GM21825 (cell line): ENCODE measurements around the gene TRPM7.
"Not testable (repeated sequence)": the region's sequence is repeated elsewhere in the genome, so short reads cannot be mapped to it uniquely, and the experiment has no call there.

Experiments
- ATAC-seq: cut with Tn5 transposase; IDR thresholded peaks from one replicate; pipeline ENCODE4 v1.9.1; 2021; ENCODE audit warnings: mild to moderate bottlenecking, moderate library complexity; ENCODE audit not compliant: unreplicated experiment

Gene TRPM7

DNA sequence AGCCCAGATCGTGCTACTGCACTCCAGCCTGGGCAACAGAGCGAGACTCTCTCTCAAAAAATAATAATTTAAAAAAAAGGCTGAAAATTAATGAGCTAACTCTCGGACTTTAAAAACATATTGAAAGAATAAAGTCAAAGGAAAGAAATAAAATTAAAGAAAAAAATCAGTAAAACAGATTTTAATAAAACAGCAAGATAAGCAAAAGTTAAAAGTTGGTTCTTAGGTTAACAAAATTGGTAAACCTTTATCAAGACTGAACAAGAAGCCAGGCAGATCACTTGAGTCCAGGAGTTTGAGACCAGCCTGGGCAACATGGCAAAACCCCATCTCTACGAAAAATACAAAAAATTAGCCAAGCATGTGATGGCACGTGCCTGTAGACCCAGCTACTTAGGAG lies 20.7 kb downstream of the TRPM7 start:
- no peak for ATAC-seq

DNA sequence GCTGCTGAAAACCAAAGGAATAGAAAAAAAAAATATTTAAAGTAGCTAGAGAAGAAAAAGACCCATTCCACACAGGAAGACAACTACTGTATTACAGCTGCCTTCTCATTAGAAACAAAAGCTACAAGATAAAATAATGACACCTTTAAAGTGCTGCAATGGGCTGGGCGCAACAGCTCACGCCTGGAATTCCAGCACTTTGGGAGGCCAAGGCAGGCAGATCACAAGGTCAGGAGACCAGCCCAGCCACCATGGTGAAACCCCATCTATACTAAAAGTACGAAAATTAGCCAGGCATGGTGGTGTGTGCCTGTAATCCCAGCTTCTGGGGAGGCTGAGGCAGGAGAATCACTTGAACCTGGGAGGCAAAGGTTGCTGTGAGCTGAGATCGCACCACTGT lies 31.0 kb downstream of the TRPM7 start:
- no peak for ATAC-seq

DNA sequence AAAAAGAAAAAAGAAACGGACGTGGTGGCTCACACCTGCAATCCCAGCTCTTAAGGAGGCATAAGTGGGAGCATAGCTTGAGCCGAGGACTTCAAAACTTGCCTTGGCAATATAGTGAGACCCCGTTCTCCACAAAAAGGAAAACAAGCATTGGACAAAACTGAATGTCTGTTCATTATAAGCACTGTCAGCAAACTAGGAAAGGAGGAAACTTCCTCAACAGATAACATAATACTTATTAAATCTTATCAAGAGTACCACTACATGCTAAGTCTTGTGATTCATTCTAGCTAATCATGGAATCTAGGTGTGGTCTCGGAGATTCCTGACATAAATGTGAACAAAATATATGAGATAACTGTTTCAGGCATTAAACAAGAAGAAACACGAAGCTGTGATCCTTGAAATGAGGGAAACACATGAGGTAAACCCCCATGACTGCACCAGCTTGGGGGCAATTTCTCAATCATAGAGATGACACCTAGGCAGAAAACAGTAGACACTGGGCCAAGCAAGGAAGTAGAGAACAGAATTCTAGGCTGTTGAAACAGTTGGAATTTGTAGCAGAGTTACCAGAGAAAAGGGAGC lies 33.3 kb downstream of the TRPM7 start:
- no peak for ATAC-seq

DNA sequence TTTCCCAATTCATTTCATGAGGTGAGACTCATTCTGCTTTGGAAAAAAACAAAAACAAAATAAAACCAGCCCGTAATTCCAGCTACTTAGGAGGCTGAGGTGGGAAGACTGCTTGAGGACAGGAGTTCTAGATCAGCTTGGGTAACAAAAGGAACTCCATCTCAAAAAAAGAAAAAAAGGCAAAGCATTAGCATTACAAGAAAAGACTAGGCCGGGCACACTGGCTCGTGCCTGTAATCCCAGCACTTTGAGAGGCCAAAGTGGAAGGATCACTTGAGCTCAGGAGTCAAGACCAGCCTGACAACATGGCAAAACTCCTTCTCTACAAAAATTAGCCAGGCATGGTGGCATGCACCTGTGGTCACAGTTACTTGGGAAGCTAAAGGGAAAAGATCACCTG lies 33.9 kb downstream of the TRPM7 start:
- no peak for ATAC-seq

DNA sequence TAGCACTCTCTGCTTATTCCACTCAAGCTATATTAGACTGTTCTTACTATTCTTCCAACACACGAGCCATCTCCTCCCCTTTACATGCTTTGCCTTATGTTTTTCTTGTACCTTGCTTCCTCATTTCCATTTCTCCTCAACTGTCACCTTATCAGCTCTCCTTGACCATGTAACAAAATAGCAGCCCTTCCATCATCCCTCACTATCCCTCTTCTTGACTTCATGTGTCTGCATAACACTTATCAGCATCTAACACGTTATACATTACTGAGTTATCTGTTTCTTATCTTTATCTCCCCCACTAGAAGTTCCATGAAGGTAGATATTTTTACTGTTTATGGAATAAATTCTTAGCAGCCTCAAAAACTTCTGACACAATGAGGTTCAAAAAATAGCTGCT lies 45.3 kb downstream of the TRPM7 start:
- no peak for ATAC-seq

DNA sequence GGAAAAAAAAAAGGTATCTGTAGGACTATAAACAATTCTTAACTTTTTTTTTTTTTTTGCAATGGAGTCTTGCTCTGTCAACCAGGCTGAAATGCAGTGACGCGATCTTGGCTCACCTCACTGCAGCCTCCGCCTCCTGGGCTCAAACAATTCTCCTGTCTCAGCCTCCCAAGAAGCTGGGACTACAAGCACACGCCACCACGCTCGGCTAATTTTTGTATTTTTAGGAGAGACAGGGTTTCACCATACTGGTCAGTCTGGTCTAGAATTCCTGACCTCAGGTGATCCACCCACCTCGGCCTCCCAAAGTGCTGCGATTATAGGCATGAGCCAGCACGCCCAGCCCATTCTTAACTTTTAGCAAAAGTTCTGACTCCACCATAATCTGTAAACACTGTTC lies 50.5 kb downstream of the TRPM7 start:
- ATAC-seq: no peak

DNA sequence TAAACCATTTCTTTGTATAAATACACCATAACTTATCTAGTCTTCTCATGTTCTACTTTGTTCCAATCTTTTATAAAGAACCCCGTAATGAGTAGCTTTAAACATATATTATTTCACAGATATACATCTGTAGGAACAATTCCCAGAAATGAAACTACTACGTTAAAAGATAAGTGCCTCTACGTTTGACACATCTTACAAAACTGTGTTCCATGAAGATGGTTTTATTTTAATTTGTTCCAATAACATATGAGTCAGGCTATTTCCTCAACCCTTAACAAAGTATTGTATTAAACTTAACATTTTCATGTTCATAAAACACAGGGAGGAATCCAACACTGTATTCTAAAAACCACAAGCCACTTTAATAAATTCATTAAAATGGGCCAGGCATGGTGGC lies 52.9 kb downstream of the TRPM7 start:
- no peak for ATAC-seq

DNA sequence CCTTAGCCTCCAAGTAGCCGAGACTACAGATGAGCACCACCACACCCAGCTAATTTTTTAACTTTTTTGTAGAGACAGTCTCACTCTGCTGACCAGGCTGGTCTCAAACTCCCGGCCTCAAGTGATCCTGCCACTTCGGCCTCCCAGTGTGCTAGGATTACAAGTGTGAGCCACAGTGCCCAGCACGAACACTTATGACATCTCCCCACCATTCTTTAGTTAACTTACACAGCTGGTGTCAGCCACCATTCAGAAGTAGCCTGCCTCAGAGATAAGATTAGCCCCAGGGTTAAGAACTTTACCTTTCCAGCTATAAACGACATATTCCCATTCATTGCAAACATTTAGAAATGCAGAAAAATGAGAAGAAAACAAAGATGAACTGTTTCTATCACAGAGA lies 58.2 kb downstream of the TRPM7 start:
- ATAC-seq: no peak

DNA sequence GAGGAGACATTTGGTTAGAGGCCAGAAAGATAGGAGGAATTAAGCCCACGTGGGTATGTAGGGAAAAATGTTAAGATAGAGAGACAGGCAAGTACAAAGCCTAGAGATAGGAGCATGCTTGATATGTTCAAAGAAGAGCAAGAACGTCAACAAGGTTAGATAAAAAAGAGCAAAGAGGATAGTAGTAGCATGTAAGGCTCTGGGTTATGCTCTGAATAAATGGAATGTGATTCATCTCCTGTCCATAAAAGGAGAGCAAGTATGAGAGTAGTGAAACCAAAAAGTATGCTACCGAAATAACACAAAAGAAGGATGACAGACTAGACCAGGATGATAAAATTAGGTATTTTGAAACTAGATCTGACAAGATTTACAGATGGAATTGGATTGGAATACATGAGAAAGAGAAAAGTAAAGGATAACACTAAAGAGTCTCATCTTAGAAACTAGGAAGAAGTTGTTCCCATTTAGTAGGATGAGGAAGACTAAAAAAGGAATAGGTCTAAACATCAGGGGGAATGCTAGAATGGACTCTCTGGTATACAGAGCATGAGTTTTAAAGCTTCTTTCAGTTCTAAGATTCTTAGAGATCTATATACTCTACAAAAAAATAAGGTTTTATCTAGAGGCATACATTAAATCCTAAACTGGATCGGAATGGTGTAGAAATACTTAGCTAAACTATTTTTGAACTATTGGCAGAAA lies 59.1 kb downstream of the TRPM7 start:
- no peak for ATAC-seq

DNA sequence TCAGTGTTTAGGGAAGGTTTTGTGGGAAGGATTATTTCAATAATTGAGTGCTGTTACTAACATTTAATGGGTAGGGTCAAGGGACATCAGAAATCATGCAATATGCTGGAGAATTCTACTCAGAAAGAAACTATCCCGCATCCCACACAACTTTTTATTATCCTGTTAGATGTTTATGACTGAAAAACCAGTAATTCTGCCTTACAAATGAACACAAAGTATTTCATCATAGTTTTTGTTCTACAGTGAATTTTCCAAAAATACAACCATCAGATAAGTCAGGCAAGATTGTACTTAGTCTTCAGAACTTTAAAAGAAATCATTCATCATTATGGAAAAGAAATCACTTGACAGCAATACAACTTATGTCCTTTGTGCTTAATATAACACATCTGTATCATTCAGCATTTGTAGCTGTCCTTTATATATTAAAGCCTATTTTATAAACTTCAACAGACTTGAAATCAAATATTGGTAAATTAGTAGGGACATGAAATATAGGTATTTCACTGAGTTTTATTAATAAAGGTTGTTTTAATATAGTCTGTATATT lies 61.9 kb downstream of the TRPM7 start:
- no peak for ATAC-seq

DNA sequence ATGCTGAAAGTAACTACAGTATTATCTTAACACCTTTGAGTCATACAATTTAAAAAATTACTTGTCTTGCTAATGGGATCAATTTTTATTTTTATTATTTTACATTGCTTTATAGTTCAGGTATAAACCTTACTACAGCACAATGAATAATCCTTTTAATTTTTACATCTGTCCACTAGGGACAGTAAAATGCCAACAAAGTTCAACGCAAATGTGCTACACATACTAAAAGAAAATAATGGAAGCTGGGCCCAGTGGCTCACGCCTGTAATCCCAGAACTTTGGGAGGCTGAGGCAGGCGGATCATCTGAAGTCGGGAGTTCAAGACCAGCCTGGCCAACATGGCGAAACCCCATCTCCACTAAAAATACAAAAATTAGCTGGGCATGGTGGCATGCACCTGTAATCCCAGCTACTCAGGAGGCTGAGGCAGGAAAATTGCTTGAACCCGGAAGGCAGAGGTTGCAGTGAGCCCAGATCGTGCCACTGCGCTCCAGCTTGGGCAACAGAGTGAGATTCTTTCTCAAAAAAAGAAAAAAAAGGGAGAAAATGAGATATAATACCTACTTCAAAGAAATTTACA lies 64.1 kb downstream of the TRPM7 start:
- not testable (repeated sequence) for ATAC-seq

DNA sequence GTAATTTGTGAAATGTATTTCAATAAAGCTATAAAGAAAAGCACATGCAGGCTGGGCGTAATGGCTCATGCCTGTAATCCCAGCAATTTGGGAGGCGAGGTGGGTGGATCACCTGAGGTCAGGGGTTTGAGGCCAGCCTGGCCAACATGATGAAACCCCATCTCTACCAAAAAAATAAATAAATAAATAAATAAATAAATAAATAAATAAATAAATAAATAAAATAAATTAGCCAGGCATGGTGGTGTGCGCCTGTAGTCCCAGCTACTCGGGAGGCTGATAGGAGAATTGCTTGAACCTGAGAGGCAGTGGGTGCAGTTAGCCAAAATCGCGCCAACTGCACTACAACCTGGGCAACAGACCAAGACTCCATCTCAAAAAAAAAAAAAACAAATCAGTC lies 69.6 kb downstream of the TRPM7 start:
- not testable (repeated sequence) for ATAC-seq

DNA sequence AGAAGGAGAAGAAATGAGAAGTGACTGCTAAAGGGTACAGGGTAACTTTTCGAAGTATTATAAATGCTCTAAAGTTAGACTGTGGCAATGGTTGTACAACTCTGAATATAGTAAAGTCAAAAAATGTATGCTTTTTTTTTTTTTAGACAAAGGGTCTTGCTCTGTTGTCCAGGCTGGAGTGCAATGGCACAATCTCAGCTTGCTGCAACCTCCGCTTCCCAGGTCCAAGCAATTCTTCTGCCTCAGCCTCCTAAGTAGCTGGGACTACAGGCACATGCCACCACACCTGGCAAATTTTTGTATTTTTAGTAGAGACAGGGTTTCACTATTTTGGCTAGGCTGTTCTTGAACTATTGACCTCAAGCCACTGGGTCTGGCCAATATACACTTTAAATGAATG lies 70.0 kb downstream of the TRPM7 start:
- not testable (repeated sequence) for ATAC-seq

DNA sequence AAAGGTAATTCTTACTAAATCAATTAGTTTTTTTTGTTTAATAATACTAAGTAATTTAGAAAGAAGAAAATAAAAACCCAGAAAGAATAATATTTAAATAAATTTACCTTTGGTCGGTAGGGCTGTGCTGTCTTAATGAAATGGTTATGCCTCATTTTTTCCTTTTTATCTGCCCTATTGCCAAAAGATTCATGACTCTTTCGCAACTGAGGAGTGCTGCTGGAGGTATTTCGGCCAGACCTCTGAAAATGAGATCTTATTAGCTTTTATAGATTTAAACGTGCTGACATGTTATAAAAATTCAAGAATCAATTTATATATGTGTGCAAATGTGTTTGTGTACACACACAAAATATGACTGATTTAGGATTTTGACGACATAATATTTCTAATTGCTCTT lies 73.0 kb downstream of the TRPM7 start:
- no peak for ATAC-seq

DNA sequence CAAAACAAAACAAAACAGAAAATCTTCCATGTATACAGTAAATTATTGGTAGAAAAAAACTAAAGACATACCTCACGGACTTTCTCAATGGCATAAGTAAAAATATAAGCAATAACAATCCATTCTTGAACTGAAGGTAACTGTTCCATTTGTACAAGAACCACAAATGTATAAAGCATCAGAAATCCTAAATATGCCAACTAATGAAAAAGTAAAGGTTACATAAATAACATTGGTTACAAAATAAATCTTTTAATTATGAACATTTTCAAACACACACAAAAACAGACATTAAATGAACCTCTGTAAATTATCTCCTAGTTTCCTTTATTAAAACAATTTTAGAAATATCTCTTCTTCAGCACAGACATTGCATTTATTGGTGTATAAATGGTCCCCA lies 79.5 kb downstream of the TRPM7 start:
- no peak for ATAC-seq

DNA sequence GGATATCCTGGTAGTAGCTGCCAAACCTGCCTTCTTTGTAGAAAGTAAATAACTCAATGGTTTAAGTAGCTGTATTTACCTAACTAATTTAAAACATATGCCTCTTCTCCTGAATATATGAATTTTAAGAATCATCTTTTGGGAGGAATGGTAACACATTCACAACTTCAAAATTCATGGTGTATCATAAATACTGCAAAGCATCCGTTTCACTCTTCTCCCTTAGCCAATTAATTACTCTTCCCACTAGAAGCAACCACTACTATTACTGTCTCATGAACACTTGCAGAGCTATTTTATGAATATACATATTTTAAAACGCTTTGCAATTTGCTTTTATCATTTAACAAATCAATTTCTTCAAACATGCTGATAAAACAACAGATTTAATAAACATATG lies 81.1 kb downstream of the TRPM7 start:
- ATAC-seq: no peak

DNA sequence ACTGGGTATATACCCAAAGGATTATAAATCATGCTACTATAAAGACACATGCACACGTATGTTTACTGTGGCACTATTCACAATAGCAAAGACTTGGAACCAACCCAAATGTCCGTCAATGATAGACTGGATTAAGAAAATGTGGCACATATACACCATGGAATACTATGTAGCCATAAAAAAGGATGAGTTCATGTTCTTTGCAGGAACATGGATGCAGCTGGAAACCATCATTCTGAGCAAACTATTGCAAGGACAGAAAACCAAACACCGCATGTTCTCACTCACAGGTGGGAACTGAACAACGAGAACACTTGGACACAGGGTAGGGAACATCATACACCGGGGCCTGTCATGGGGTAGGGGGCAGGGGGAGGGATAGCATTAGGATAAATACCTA lies 84.6 kb downstream of the TRPM7 start:
- ATAC-seq: not testable (repeated sequence)

DNA sequence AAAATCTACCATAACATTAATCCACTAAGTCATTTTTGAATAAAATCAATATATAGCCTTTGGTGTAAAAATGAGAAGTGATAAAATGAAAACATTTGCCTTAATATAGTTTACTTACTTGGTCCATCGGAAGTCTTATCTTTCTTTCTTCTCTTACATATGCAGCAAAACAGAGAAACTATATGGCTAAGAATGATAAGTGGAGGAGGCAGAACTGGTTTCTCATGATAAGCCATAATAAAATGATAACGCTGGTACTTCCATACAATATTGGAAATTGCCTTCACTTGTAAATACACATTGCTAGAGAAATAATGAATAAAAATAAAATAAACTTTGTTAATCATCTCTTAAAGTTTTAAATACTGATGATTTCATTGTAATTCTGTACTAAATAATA lies 92.3 kb downstream of the TRPM7 start:
- ATAC-seq: no peak

DNA sequence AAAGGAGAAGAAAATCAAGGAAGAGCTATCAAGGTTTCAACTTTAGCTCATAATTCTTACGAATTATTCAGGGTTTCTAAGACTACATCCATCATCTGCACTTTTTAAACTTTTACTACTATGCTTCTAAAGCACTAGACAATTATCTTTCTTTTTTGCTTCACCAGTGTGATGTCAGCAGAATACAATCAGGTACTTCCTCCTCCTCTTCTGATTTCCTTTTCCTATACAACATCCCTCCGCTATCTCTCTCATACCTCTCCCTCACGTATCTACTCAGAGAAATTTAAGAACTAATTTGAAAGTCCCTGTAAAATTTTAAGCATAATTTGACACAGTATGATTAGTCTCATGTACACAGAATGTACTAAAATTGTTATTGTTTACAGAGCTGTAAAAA lies 92.8 kb downstream of the TRPM7 start:
- ATAC-seq: no peak

DNA sequence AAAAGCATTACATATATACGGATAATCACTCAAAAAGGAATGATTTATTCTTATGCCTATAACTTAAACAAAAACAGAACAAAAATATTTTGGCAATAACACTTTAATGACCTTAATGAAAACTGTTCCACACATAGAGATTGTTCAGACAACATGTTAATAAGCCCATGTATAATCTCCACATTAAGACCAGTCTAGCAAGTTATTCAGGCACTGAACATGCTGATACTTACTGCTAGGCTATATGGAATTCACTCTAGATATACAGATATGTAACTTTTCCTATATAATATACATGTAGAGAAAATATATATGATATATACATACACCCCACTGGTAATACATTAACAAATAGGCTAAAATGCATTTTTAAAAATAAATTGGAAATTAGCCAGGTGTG lies 96.3 kb downstream of the TRPM7 start:
- ATAC-seq: no peak

DNA sequence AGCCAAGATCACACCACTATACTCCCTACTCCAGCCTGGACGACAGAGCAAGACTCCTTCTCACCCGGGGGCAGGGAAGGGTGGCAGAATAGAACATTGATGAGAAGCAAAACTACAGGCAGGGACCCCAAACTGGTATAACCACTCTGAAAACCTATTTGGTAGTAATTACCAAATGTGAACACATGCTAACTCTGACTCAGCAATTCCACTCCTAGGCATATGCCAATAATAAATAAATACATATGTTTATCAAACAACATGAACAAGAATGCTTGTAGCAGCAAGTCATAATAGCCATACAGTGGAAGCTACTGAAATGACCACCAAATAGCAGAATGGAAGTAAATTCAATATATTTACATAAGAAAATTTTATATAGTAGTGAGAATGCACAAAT lies 109.1 kb downstream of the TRPM7 start:
- ATAC-seq: no peak

DNA sequence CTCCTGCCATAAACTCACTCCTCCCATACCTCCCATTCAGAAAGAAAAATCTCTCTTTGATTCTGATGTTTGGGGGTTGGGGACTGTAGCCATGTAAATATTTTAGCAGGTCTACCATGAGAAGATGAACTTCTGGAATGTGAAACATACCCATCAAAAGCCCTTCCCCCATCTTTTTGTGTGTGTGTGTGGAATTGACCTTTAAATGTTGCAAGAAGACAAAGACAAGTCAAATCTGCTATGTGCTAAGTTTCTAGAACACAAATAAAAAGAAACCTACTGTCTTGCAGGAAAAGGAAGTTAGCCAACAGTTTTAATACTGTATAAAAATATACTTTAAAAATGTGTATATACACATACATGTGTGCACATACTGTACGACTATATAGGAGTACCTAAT lies 110.4 kb downstream of the TRPM7 start:
- ATAC-seq: no peak
